HG03103 (cell line): ENCODE data around the gene EYS.

Experiments used
- ATAC-seq: cut with Tn5 transposase; IDR thresholded peaks from one replicate; pipeline ENCODE4 v1.9.1; 2021; ENCODE audit warnings: low read depth; ENCODE audit not compliant: unreplicated experiment

The EYS gene

GRCh38 chr6:64227863-64228262, 1479.2 kb downstream of the EYS start:
- no peak for ATAC-seq

DNA sequence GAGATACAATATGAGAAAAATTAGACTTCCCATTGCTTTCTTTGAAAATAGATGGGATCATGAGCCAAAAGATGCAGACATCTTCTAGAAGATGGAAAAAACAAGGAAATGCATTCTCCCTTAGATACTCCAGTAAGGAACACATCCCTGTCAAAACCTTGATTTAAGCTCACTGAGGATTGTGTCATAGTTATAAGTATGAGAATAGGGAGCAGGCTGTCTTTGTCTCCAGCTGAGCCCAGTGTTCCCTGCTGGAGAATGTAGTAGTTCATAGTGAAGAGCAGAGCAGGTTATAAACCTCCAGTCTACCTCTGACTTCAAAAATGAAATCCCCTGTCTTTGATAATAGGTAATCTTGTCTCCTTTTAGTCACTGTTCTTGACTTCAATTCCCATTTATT, 1481.5 kb downstream of the EYS start:
- ATAC-seq: no peak

DNA sequence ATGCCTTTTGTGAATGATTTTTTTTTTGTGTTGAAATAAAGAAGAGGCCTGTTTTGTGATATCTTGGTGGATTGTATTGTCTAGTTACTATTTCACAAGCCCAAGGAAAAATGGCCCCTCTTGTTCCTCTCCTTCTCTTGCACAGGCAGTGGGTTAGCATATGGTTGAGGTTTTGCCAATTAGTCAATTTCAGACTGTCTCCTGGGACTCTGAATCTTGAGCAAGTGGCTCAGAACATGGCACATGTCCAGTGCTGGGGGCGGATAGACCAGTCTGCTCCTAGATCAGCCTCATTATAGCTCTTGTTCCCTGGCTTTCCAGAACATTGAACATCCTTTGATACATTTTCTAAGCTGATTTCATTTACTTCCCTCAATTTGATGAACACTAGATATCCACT, 1482.2 kb downstream of the EYS start:
- ATAC-seq: no peak

DNA sequence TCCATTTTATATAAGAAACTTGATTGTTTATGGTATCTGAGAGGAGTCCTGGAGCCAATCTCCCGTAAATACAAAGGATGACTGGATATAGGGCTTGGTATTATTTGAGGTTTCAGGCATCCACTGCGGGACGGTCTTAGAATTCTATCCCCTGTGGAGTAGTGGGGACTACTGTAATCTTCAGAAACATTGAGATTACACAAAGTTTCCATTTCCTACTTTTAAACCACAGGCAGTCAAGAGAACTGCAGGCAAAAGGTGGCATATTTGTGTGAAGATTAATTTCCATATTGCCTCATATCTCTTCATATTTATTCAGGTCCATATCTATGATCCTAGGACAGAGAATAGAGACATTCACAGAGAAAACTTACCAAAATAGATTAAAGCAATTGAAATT, 1485.2 kb downstream of the EYS start:
- ATAC-seq: no peak

DNA sequence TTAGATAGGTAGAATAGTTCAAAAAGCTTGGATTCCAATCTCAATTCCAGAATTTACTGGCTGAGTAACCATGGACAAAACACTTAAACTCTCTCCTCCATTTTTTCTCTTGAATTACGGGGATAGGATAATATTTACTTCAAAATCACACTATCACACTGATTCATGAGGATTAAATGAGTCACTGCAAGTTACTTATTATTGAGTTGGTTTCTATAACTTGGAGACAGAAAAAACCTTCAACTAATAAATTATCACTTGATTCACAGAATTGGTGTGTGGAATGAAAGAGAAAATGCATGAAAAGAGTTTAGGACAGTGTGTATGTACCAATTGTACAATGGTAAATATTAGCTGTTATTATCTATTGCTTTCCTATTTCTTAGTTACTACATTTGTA, 1486.2 kb downstream of the EYS start:
- ATAC-seq: no peak

DNA sequence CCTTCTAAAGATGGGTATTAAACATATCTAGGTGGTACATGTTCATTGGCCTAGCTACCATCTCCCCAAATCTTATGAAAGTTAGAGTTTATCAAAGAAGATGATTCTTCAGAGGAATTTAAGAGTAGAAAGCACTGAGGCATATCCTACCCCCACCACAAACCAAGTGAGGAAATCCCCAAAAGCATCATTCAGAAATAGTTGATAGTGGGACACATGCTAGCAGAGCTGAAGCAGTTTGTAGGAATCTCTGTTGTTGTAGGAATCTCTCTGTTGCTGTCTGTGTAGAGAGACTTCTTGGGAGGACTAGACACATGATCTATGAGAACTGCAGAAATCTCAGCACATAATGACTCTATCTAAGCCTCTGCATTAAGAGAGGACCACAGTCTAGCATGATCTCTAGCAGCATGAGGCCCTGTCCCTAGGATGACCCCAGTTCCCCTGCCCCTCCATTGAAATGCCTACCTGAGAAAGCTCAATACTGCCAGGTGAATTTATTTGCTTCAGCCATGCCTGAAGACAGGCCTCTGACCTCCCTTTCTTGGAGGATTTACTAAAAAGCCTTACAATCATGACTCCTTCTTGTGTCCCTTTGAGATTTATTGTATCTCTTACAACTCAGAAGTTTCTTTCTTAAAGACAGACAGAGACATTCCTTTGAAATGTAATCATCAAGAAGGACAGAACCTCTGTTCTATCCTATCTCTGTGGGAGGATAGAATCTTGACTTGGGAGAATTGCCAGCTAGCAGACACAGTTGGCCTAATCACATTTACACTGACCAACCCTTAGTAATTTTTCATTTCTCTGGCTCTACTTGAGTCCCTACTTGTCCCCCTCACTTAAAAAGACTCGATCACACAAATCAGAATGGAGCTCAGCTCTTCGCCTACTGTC, 1489.1 kb downstream of the EYS start:
- no peak for ATAC-seq

GRCh38 chr6:64214373-64214772, 1492.7 kb downstream of the EYS start:
- ATAC-seq: no peak

DNA sequence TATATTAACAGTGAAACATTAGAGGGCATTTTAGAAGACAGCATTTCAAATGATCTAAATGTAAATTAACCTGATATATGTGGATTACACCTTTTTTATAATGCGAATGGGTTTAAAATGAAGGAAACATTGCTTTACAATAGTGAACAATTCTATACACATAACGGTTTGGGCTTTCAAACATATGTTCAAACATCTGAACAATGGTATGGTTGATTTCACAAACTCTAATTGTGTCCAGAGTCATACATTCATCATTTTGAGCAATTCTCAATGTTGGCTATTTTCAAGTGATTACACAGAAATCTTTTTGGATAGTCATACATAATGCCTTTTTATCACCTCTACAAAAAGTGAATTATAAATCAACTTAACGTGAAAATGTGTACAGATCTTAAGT, 1493.3 kb downstream of the EYS start:
- no peak for ATAC-seq

- ATAC-seq: no peak
Measured at GRCh38 chr6:64197246-64197645, 1509.8 kb downstream of the EYS start.

DNA sequence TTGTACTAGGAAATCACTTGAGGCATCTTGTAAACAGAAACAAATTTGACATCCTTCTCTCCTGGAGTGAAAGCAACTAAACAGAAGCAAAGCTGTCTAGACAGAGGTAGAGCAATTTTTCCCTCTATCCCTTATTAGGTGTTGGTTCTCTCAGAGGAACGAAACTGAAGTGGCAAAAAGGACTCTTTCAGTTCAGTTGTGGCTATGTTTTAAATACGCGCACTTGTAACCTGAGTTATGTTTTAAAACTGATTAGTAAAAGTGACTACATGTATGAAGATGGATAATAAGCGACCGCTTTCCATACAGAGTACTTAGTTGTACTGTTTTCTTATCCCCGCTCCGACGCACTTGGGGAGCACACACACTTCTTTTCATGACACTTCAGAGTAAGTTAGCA, 1520.4 kb downstream of the EYS start:
- ATAC-seq: no peak

GRCh38 chr6:64185621-64186020, 1521.4 kb downstream of the EYS start:
- ATAC-seq: no peak

GRCh38 chr6:64175296-64175695, 1531.7 kb downstream of the EYS start:
- no peak for ATAC-seq

- no peak for ATAC-seq
Measured at GRCh38 chr6:64170316-64170715, 1536.7 kb downstream of the EYS start.

DNA sequence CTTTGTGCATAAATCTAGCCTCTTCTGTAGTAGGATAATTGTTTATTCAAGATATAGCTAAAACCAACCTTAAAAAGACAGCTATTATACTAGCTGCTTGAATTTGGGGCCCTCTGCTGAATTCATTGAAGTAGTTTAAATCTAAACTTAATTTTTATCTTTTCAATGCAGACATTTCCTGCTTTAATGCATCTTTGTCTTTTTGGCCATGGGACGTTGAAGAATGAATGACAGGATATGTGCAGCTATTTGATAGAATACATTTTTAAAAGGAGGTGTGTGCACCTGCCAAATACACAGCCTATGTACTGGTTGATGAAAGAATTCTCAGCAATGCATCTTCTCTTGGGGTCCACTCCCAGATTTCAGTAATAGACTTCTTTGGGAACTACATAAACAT, 1546.5 kb downstream of the EYS start:
- no peak for ATAC-seq

DNA sequence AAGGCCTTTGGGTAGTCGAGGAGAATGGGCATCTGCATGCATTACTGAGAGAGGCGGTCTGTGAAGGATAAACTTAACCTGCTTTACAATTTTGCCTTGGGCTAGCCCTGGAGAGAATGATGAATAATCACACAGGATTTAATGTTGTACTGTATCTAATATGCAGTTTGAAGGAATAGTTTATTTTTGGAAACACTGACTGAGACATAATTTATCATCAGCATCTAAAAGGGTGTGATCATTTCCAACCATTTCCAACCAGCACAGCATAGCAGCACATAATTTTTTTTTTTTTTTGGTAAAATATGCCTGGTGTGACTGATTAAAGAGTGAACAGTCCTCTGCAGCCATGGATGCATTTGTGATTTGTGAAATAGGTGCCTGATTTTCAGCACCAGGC, 1552.0 kb downstream of the EYS start:
- no peak for ATAC-seq

GRCh38 chr6:64146876-64147275, 1560.2 kb downstream of the EYS start:
- no peak for ATAC-seq

GRCh38 chr6:64146094-64146493, 1560.9 kb downstream of the EYS start:
- no peak for ATAC-seq

DNA sequence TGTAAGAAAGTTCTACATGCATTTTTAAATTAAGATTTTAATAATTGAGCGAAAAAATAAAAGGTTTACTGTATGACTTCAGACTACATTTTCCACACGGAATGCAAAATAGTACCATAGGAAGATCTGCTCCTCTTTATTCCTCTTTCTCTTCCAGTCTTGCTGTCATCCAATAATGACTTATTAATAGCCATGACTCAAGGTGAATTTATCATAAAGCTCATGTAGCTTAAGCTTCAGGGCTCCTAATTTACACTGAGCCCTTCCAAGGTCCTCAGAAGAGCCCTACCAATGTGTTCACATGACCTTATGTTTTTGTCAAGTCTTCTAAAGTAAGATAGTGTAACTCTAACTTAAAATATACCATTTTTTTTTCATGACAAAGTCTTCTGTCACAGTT, 1561.4 kb downstream of the EYS start:
- ATAC-seq: no peak

DNA sequence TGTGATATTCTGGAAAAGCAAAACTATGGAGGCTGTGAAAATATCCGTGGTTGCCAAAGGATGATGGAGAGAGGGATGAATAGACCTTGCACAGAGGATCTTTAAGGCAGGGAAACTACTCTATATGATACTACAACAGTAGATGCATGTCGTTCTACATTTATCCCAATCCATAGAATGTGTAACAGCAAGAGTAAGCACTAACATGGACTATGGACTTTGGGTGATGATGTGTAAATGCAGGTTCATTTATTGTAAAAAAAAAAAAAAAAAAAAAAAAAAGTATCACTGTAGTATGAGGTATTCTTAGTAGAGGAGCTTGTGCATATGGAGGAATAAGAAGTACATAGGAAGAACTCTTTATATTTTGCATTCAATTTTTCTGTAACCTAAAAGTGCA, 1563.9 kb downstream of the EYS start:
- no peak for ATAC-seq

DNA sequence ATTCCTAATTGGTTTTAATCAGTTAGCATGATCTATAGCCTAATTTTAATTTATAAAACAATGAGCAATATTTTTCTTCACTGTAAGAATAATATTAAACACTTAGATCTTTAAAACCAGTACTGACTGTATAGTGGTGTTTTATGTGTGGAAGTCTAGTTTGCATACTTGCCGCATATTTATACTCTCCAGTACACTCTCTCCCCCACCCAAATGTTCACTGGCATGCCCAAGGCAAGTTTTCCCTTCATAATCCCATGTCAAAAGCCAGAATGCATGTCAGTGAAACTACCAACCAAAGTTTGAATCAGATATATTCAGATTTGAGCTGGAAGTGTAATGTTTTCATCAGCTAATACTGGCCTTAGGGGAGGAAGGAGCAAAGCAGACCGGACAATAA, 1565.3 kb downstream of the EYS start:
- no peak for ATAC-seq

GRCh38 chr6:64128301-64129024, 1578.6 kb downstream of the EYS start:
- ATAC-seq: no peak
